GM18951 (cell line): Measurements from ENCODE around the gene MPPED2.

ENCODE experiments used
- POLR2A ChIP-seq: IDR thresholded peaks from 4 replicates; pipeline ENCODE4 v1.6.1; 2011; ENCODE audit warnings: mild to moderate bottlenecking; ENCODE audit not compliant: insufficient read length, insufficient read depth; ENCODE audit errors: extremely low read depth
- in situ Hi-C: fragments of 300-500 bp; cut with MboI; formaldehyde crosslinking; loops from one replicate; pipeline ENCODE4 v1.12.0; 2022; ENCODE audit warnings: low sequenced_read_pairs, mixed read lengths, inconsistent platforms; ENCODE audit not compliant: unreplicated experiment

MPPED2 gene

GRCh38 chr11:30586251-30587144 lies at the start of gene MPPED2:
TSS of gene MPPED2 (minus strand) at chr11:30586353. CDS start at chr11:30580373, 5,980 bp downstream.
- TF ChIP-seq POLR2A = no peak
- in situ Hi-C loops = no loop called here

- TF ChIP-seq POLR2A = no peak
- in situ Hi-C loops = no loop called here
Measured at GRCh38 chr11:30635401-30635989, 49.3 kb upstream of the MPPED2 start.

GRCh38 chr11:30631148-30631547 lies 45.0 kb upstream of the MPPED2 start:
- in situ Hi-C loops = no loop called here
- TF ChIP-seq POLR2A = no peak

GRCh38 chr11:30619767-30620166 lies 33.6 kb upstream of the MPPED2 start:
- no peak for TF ChIP-seq POLR2A
- in situ Hi-C loops = no loop called here

GRCh38 chr11:30617762-30618161 lies 31.6 kb upstream of the MPPED2 start:
- TF ChIP-seq POLR2A = no peak
- in situ Hi-C loops = no loop called here

- no peak for TF ChIP-seq POLR2A
- in situ Hi-C loops = no loop called here
Measured at GRCh38 chr11:30610628-30611027, 24.5 kb upstream of the MPPED2 start.

- TF ChIP-seq POLR2A = no peak
- in situ Hi-C loops = no loop called here
Measured at GRCh38 chr11:30608534-30608933, 22.4 kb upstream of the MPPED2 start.

GRCh38 chr11:30605036-30605605 lies 19.0 kb upstream of the MPPED2 start:
- no peak for TF ChIP-seq POLR2A
- in situ Hi-C loops = no loop called here

GRCh38 chr11:30603357-30603756 lies 17.2 kb upstream of the MPPED2 start:
- in situ Hi-C loops = no loop called here
- TF ChIP-seq POLR2A = no peak

- no peak for TF ChIP-seq POLR2A
- in situ Hi-C loops = no loop called here
Measured at GRCh38 chr11:30596832-30597231, 10.7 kb upstream of the MPPED2 start.

GRCh38 chr11:30595934-30596333 lies 9.8 kb upstream of the MPPED2 start:
- no peak for TF ChIP-seq POLR2A
- in situ Hi-C loops = no loop called here

GRCh38 chr11:30594646-30595411 lies 8.7 kb upstream of the MPPED2 start:
- in situ Hi-C loops = no loop called here
- no peak for TF ChIP-seq POLR2A

GRCh38 chr11:30587269-30587812 lies 1.2 kb upstream of the MPPED2 start:
- no peak for TF ChIP-seq POLR2A
- in situ Hi-C loops = no loop called here
